PC-3 (cell line): Measurements from ENCODE around the gene KLK11. TPM values are rescaled to one million over a fixed set of nuclear protein-coding genes. Genes with fewer than 3 reads are reported as not detected.

Experiments used
- ATAC-seq: fragments of 200-7000 bp; cut with Tn5 transposase; 2 replicates; pipeline ENCODE4 v1.9.1; 2020; ENCODE audit warnings: mild to moderate bottlenecking, moderate library complexity
- BruUV-seq: library from RNA; stranded (reverse); fragments of 400-500 nt; replicated peaks from 2 replicates; lab custom pipeline; 2021; lab: Mats Ljungman, UMichigan
- CTCF ChIA-PET: fragments of 300-600 bp; sonication (Branson Sonifier 250); formaldehyde crosslinking; loops from one replicate; lab custom pipeline; 2022; ENCODE audit warnings: antibody characterized with exemption; lab: Charles Lee
- POLR2A ChIA-PET: fragments of 300-600 bp; sonication (Branson Sonifier 250); formaldehyde crosslinking; loops from one replicate; lab custom pipeline; 2022; ENCODE audit warnings: antibody characterized with exemption; ENCODE audit not compliant: unreplicated experiment; lab: Charles Lee
- DNase-seq: peaks from one replicate; pipeline ENCODE4 v3.0.0-alpha.2; 2015
- H2AFZ ChIP-seq: fragments of 300-600 bp; sonication (generic); 2 replicates; pipeline ENCODE4 v1.6.0; 2016; ENCODE audit warnings: antibody characterized with exemption, low read length
- H3F3A ChIP-seq: fragments of 300-600 bp; sonication (generic); one replicate; pipeline ENCODE4 v1.6.0; 2017; ENCODE audit warnings: antibody characterized with exemption, low read length, control low read depth, mild to moderate bottlenecking; ENCODE audit not compliant: unreplicated experiment
- H3K27ac ChIP-seq: fragments of 300-600 bp; sonication (generic); 2 replicates; pipeline ENCODE4 v1.5.1; 2016; ENCODE audit warnings: mild to moderate bottlenecking, low read length
- H3K27me3 ChIP-seq: fragments of 300-600 bp; sonication (generic); 2 replicates; pipeline ENCODE4 v1.6.1; 2016; ENCODE audit warnings: low read length, mixed read lengths
- H3K36me3 ChIP-seq: fragments of 300-600 bp; sonication (generic); 2 replicates; pipeline ENCODE4 v1.6.1; 2016; ENCODE audit warnings: low read depth, mixed run types, low read length, mixed read lengths
- H3K4me1 ChIP-seq: fragments of 300-600 bp; sonication (generic); 2 replicates; pipeline ENCODE4 v1.5.1; 2016; ENCODE audit warnings: low read length; ENCODE audit not compliant: insufficient read depth
- H3K4me2 ChIP-seq: fragments of 300-600 bp; sonication (generic); 2 replicates; pipeline ENCODE4 v1.6.0; 2016; ENCODE audit warnings: low read length
- H3K4me3 ChIP-seq: fragments of 300-600 bp; sonication (generic); 2 replicates; pipeline ENCODE4 v1.5.1; 2016; ENCODE audit warnings: mild to moderate bottlenecking, low read length, mixed read lengths
- H3K79me2 ChIP-seq: fragments of 300-600 bp; sonication (generic); 2 replicates; pipeline ENCODE4 v1.6.1; 2017; ENCODE audit warnings: low read length, mixed read lengths
- H3K9ac ChIP-seq: fragments of 300-600 bp; sonication (generic); 2 replicates; pipeline ENCODE4 v1.6.0; 2016; ENCODE audit warnings: mild to moderate bottlenecking, low read length
- H3K9me2 ChIP-seq: fragments of 300-600 bp; sonication (generic); replicated peaks from 2 replicates; pipeline ENCODE4 v1.6.1; 2016; ENCODE audit warnings: mixed run types, low read length, mixed read lengths
- H3K9me3 ChIP-seq: fragments of 300-600 bp; sonication (generic); 2 replicates; pipeline ENCODE4 v1.6.1; 2016; ENCODE audit warnings: low read length, mixed read lengths
- H4K20me1 ChIP-seq: fragments of 300-600 bp; sonication (generic); 2 replicates; pipeline ENCODE4 v1.6.1; 2016; ENCODE audit warnings: low read length, mixed read lengths
- EZH2 ChIP-seq: fragments of 300-600 bp; sonication (generic); IDR thresholded peaks from one replicate; pipeline ENCODE4 v1.6.1; 2017; ENCODE audit warnings: antibody characterized with exemption, mild to moderate bottlenecking, low read length; ENCODE audit not compliant: unreplicated experiment
- EZH2phosphoT487 ChIP-seq: fragments of 300-600 bp; sonication (generic); IDR thresholded peaks from 2 replicates; pipeline ENCODE4 v1.6.1; 2018; ENCODE audit warnings: mild to moderate bottlenecking, antibody characterized with exemption, low read length, borderline replicate concordance
- intact Hi-C: fragments of 100-400 bp; cut with micrococcal nuclease; formaldehyde crosslinking; loops from 2 replicates; pipeline ENCODE4 v1.9.0; 2023
- total RNA-seq: library from RNA; depleted of rRNA; stranded (reverse); fragments of >200 nt; gene quantifications from 2 replicates; pipeline ENCODE4 v1.2.3, GENCODE V29; 2014
- TF ChIP-seq, protein P1 (sequence below): fragments of 300-600 bp; sonication (generic); conservative IDR thresholded peaks from 2 replicates; pipeline ENCODE4 v1.5.1; 2017; ENCODE audit warnings: antibody characterized with exemption, low read depth, mild to moderate bottlenecking, low read length

KLK11 gene
- total RNA-seq, 1 experiment from 2014 or later: not detected

GRCh38 chr19:51010066-51010795 lies 16.2 kb downstream of the KLK11 start:
- BruUV-seq: no TSS peak
- Histone ChIP-seq H3K36me3 (no peaks in the 10 kb centered on the region), H3K9ac (no peak overlapping the region), H2AFZ (no peak overlapping the region), H3K4me3 (no peak overlapping the region), H3K9me2 (no peaks in the 10 kb centered on the region), H3K27me3 (no peaks in the 10 kb centered on the region), H4K20me1 (no peaks in the 10 kb centered on the region), H3F3A (no peaks in the 10 kb centered on the region), H3K9me3 (0 out of 2 replicates have a peak, but pooled peaks cover 4% of the 10 kb centered on the region), H3K27ac (no peak overlapping the region), H3K4me1 (peaks cover 19% of the 10 kb centered on the region; the same call in 1 of the 2 replicates), H3K4me2 (no peak overlapping the region), H3K79me2 (no peaks in the 10 kb centered on the region)
- CTCF ChIA-PET: no interaction called here
- intact Hi-C loops: no loop called here
- TF ChIP-seq, protein P1, sequence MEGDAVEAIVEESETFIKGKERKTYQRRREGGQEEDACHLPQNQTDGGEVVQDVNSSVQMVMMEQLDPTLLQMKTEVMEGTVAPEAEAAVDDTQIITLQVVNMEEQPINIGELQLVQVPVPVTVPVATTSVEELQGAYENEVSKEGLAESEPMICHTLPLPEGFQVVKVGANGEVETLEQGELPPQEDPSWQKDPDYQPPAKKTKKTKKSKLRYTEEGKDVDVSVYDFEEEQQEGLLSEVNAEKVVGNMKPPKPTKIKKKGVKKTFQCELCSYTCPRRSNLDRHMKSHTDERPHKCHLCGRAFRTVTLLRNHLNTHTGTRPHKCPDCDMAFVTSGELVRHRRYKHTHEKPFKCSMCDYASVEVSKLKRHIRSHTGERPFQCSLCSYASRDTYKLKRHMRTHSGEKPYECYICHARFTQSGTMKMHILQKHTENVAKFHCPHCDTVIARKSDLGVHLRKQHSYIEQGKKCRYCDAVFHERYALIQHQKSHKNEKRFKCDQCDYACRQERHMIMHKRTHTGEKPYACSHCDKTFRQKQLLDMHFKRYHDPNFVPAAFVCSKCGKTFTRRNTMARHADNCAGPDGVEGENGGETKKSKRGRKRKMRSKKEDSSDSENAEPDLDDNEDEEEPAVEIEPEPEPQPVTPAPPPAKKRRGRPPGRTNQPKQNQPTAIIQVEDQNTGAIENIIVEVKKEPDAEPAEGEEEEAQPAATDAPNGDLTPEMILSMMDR: no peak
- no peak for TF ChIP-seq EZH2
- TF ChIP-seq EZH2phosphoT487: no peak
- POLR2A ChIA-PET: no interaction called here
- DNase-seq (peak; percentile 43), ATAC-seq (no peak; the same call in 1 of the 2 replicates)

- Histone ChIP-seq H3K27ac (no peak overlapping the region), H3K36me3 (no peaks in the 10 kb centered on the region), H3K9me3 (0 out of 2 replicates have a peak, but pooled peaks cover 4% of the 10 kb centered on the region), H3F3A (no peaks in the 10 kb centered on the region), H3K9ac (no peak overlapping the region), H3K9me2 (no peaks in the 10 kb centered on the region), H4K20me1 (no peaks in the 10 kb centered on the region), H2AFZ (no peak overlapping the region), H3K4me1 (peaks cover 19% of the 10 kb centered on the region; the same call in 1 of the 2 replicates), H3K79me2 (no peaks in the 10 kb centered on the region), H3K4me3 (no peak overlapping the region), H3K27me3 (no peaks in the 10 kb centered on the region), H3K4me2 (no peak overlapping the region)
- intact Hi-C loops: no loop called here
- no peak for DNase-seq
- no TSS peak for BruUV-seq
- no peak for ATAC-seq
- ChIA-PET CTCF (no interaction called here), POLR2A (no interaction called here)
- TF ChIP-seq EZH2: no peak
- TF ChIP-seq, protein P1: no peak
- TF ChIP-seq EZH2phosphoT487: no peak
Observed at GRCh38 chr19:51009061-51009891, 17.1 kb downstream of the KLK11 start.
